Measurements from ENCODE around the gene GNG12. TPM values are rescaled to one million over a fixed set of nuclear protein-coding genes. Genes with fewer than 3 reads are reported as not detected.

The GNG12 gene
- total and polyA plus RNA-seq, 9 of the 15 experiments (the other 6 are each of a cell fraction or from before 2014, with no cell fraction given) = 2.6 to 6.0 (median 4.1) TPM

DNA sequence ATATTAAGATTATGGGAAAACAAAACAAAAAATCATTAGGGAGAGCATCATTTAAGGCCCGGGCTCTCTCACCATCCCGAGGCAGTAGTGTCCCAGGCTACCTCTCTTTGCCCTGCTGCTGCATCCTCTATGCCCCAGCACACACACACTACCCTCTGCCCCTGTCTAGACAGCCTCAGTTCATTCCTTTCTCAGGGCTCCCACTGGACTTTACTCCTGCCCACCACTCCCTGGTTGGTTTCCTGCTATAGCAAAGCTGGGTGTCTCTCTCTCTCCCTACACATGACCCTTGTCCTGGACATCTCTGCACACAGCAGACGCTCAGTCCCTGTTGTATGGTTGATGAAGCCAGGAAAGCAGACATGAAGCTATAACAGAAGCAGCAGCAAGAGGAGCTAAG lies 30.7 kb downstream of the GNG12 start:
- ATAC-seq = no peak

More for the DNA sequence above, 30.7 kb downstream of the GNG12 start:
- intact Hi-C loops (cut with micrococcal nuclease) = no loop called here
- no peak overlapping the region for H3K4me3 ChIP-seq
- no peaks in the 10 kb centered on the region for H4K20me1 ChIP-seq (replicated peaks; ENCODE audit: control insufficient read depth, insufficient read depth, low read length)
- no peak overlapping the region for H3K4me2 ChIP-seq (ENCODE audit: insufficient read depth, low read length)
- H3K79me2 ChIP-seq (ENCODE audit: control insufficient read depth, insufficient read depth, low read length) = no peaks in the 10 kb centered on the region
- no peaks in the 10 kb centered on the region for H3K36me3 ChIP-seq (ENCODE audit: control insufficient read depth, insufficient read depth, low read length)
- H3K27me3 ChIP-seq (ENCODE audit: control insufficient read depth in 2 of 2, insufficient read depth in 2 of 2, low read length in 2 of 2) = peaks cover 13 to 15% of the 10 kb centered on the region in 2 experiments; a peak in 4 of 5 replicates
- H3K9me1 ChIP-seq (ENCODE audit: control insufficient read depth, insufficient read depth, low read length) = no peaks in the 10 kb centered on the region
- WGBS (ENCODE audit: insufficient coverage, low coverage, missing lambda C conversion rate) = 8% methylated on average over 1 of the region's 3 CpGs
- no peaks in the 10 kb centered on the region for H3K9me3 ChIP-seq (replicated peaks; ENCODE audit: control insufficient read depth, insufficient read depth, low read depth, low read length)
- TF ChIP-seq SP2 (IDR thresholded peaks at IDR 0.05; ENCODE audit: extremely low read depth, low read depth, low read length, poor library complexity, severe bottlenecking) (no peak), BRD9 (IDR thresholded peaks at IDR 0.05; ENCODE audit: low read depth, partially characterized antibody) (no peak), MAFF (IDR thresholded peaks at IDR 0.05; ENCODE audit: low read length) (no peak), ZNF184 (CRISPR knock-in tag; IDR thresholded peaks at IDR 0.05) (no peak), CREBBP (IDR thresholded peaks at IDR 0.05; ENCODE audit: low read depth, low read length) (no peak), ZNF408 (CRISPR knock-in tag; IDR thresholded peaks at IDR 0.05; ENCODE audit: low read depth) (no peak)
- TF ChIP-seq, protein P1, sequence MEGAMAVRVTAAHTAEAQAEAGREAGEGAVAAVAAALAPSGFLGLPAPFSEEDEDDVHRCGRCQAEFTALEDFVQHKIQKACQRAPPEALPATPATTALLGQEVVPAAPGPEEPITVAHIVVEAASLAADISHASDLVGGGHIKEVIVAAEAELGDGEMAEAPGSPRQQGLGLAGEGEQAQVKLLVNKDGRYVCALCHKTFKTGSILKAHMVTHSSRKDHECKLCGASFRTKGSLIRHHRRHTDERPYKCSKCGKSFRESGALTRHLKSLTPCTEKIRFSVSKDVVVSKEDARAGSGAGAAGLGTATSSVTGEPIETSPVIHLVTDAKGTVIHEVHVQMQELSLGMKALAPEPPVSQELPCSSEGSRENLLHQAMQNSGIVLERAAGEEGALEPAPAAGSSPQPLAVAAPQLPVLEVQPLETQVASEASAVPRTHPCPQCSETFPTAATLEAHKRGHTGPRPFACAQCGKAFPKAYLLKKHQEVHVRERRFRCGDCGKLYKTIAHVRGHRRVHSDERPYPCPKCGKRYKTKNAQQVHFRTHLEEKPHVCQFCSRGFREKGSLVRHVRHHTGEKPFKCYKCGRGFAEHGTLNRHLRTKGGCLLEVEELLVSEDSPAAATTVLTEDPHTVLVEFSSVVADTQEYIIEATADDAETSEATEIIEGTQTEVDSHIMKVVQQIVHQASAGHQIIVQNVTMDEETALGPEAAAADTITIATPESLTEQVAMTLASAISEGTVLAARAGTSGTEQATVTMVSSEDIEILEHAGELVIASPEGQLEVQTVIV (CRISPR knock-in tag; IDR thresholded peaks at IDR 0.05; ENCODE audit: borderline replicate concordance) = no peak
- H3K27ac ChIP-seq (ENCODE audit: extremely low read depth, low read depth, low read length) = no peak overlapping the region
- BruUV-seq (replicated peaks) = no TSS peak
- FAIRE-seq (no peak), DNase-seq (ENCODE audit: extremely low read depth in 1 of 4, low spot score in 3 of 4) (no peak)
- H3K9ac ChIP-seq (ENCODE audit: insufficient read depth in 1 of 2, low read depth in 2 of 2, low read length in 2 of 2) = no peak overlapping the region
- no peaks in the 10 kb centered on the region for H3K4me1 ChIP-seq (replicated peaks in 1 of 2; ENCODE audit: control insufficient read depth in 2 of 2, insufficient read depth in 2 of 2, low read length in 2 of 2)
- no peak overlapping the region for H2AFZ ChIP-seq (ENCODE audit: low read depth, low read length)
- in situ Hi-C loops (cut with MboI) = no loop called here
- ChIA-PET CTCF (ENCODE audit: low intra/inter-chr PET ratio) (no interaction called here), POLR2A (no interaction called here)

All from K562 (cell line).